Esophagus squamous epithelium (tissue), 4 donors: Measurements from ENCODE around the gene NUDT6.

Experiments
- CTCF ChIP-seq, 6 experiments: fragments of 450-650 bp in 4 of 6; fragments of 200-600 bp in 2 of 6; sonication (generic) in 2 of 6; IDR thresholded peaks; one replicate each; pipeline ENCODE4 v1.5.1; 2016 to 2019; ENCODE audit warnings: antibody characterized with exemption in 6 of 6, mild to moderate bottlenecking in 4 of 6, moderate library complexity in 4 of 6
- POLR2A ChIP-seq, 4 donors: fragments of 450-650 bp; IDR thresholded peaks; one replicate each; pipeline ENCODE4 v1.6.1; 2017; ENCODE audit warnings: antibody characterized with exemption in 4 of 4, mild to moderate bottlenecking in 4 of 4, moderate library complexity in 3 of 4

DNA sequence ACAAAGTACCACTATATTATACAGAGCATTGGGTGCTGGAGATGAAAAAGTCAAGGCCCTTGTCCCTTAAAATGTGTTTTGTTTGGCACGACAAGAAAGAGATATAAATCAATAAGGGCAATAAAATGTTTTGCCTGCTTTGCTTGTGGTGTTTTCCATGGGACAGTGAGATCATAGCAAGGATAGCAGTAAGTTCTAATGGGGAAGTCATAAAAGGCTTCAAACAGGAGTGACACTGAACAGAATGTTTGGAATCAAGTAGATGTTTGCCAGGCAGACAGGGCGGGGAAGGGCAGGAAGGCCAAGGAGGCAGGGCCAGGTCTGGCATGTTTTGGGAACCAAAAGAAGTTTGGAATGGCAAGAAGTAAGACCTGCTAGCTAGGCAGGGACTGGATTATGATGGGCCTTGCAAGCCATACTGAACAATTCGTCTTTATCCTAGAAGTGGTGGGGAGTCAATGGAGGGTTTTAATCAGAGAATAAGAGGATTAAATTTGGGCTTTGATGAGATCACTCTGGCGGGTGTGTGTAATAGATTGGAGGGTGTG lies 79.3 kb downstream of the NUDT6 start:
- no peak for TF ChIP-seq CTCF (IDR thresholded peaks at IDR 0.05)
- TF ChIP-seq POLR2A (IDR thresholded peaks at IDR 0.05): no peak
